Ishikawa (cell line): Measurements from ENCODE around the gene GALNT6.
A peak's percentile ranks its signal among the peaks of the same experiment; 100 is the strongest.

Source experiments
- CEBPB ChIP-seq: IDR thresholded peaks from 2 replicates; pipeline ENCODE4 v1.6.1; 2012
- CREB1 ChIP-seq: IDR thresholded peaks from 2 replicates; pipeline ENCODE4 v1.6.1; 2012; ENCODE audit warnings: low read depth
- EGR1 ChIP-seq: IDR thresholded peaks from 2 replicates; pipeline ENCODE4 v1.6.1; 2012
- EP300 ChIP-seq: IDR thresholded peaks from 2 replicates; pipeline ENCODE4 v1.6.1; 2012; ENCODE audit warnings: borderline replicate concordance
- FOXM1 ChIP-seq: IDR thresholded peaks from 2 replicates; pipeline ENCODE4 v1.6.1; 2012; ENCODE audit warnings: low read depth, borderline replicate concordance
- NFIC ChIP-seq: IDR thresholded peaks from 2 replicates; pipeline ENCODE4 v1.6.1; 2012
- RAD21 ChIP-seq: IDR thresholded peaks from 2 replicates; pipeline ENCODE4 v1.6.1; 2012; ENCODE audit warnings: low read depth
- REST ChIP-seq: IDR thresholded peaks from 2 replicates; pipeline ENCODE4 v1.6.1; 2012; ENCODE audit warnings: low read depth, mild to moderate bottlenecking
- TAF1 ChIP-seq: IDR thresholded peaks from 2 replicates; pipeline ENCODE4 v1.6.1; 2012; ENCODE audit warnings: low read depth, mild to moderate bottlenecking
- TCF12 ChIP-seq: IDR thresholded peaks from 2 replicates; pipeline ENCODE4 v1.6.1; 2012; ENCODE audit warnings: low read depth
- TEAD4 ChIP-seq: IDR thresholded peaks from 2 replicates; pipeline ENCODE4 v1.6.1; 2012
- YY1 ChIP-seq: IDR thresholded peaks from 2 replicates; pipeline ENCODE4 v1.6.1; 2012; ENCODE audit warnings: low read depth
- ZBTB7A ChIP-seq: IDR thresholded peaks from 2 replicates; pipeline ENCODE4 v1.6.1; 2012; ENCODE audit warnings: low read depth
- TF ChIP-seq, protein P1 (sequence below): IDR thresholded peaks from 2 replicates; pipeline ENCODE4 v1.6.1; 2012
- TF ChIP-seq, protein P2 (sequence below): IDR thresholded peaks from 2 replicates; pipeline ENCODE4 v1.6.1; 2012

GALNT6 gene

DNA sequence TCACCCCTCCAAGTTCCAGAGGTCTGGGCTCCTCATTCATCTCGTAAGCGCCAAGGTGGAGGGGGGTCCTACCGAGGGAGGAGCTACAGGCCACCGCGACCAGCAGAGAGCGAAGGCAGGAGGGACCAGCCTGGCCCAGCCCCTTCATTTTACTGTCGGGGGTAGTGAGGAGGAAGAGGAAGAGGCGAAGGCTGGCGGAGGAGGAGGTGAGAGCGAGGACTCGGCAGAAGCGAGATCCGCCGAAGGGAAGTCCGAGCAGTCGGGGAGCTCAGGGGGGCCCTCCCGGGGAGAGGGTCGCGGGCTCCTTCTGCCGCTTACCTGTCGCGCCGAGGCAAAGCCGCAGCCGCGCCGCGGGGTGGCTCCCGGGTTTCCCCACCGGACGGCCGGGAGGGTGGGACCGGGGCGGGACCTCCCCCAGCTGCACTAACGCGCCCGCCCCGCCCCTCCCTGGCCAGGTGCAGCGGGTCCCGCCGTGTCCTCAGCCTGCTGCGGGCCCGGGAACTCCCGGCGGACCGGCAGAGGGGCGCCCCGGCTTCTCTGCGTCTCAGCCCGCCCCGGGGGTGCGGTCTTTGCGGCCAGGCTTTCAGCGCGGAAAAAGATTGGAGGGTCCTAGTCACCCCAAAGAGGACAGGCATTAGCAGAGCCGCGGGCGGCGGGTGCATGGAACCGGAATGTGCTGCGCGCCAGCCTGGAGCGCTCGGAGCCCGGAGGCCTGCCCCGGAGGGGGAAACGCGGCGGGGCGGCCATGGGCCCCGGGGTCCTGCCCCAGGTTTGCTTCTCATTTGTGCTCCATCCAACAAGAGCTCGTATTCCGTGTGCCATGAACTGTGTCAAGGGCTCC is at the start of gene GALNT6:
Gene GALNT6 (minus strand): TSS at position 124 of the 841 bp plus-strand sequence. CDS start 11,625 bp downstream, outside the sequence.
- TF ChIP-seq CEBPB (no peak), TCF12 (0 out of 2 replicates have a peak, but pooled peaks have one; percentile 46), EP300 (peak; percentile 9; the same call in 1 of the 2 replicates), TEAD4 (no peak), ZBTB7A (peak; percentile 95), CREB1 (no peak), FOXM1 (no peak), YY1 (no peak), TAF1 (peak; percentile 31; the same call in 1 of the 2 replicates), REST (no peak)
- TF ChIP-seq, protein P1, sequence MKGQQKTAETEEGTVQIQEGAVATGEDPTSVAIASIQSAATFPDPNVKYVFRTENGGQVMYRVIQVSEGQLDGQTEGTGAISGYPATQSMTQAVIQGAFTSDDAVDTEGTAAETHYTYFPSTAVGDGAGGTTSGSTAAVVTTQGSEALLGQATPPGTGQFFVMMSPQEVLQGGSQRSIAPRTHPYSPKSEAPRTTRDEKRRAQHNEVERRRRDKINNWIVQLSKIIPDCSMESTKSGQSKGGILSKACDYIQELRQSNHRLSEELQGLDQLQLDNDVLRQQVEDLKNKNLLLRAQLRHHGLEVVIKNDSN = no peak
- TF ChIP-seq, protein P2, sequence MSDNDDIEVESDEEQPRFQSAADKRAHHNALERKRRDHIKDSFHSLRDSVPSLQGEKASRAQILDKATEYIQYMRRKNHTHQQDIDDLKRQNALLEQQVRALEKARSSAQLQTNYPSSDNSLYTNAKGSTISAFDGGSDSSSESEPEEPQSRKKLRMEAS = peak; percentile 12; the same call in 1 of the 2 replicates

DNA sequence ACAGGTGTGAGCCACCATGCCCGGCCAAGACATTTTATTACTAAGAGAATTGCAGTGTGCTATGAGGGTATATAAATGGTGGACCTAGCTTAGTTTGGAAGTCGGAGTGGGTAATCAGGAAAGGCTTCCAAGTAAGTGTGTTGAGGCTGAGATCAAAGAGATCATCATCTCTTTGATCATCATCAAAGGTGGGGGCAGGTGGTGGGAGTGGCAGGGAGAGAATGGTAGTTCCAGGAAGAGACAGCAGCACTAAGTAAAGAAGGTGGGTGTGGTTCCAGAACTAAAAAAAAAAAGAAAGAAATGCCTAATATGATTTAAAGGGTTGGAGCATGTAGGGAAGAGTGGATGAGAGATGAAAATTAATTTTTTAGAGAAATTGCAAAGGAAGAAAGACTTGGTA is 48.1 kb upstream of the GALNT6 start:
- no peak for TF ChIP-seq CEBPB
- TF ChIP-seq, protein P1 = no peak
- no peak for TF ChIP-seq REST
- TF ChIP-seq, protein P2 = no peak
- TF ChIP-seq RAD21 = no peak
- TF ChIP-seq FOXM1 = no peak

DNA sequence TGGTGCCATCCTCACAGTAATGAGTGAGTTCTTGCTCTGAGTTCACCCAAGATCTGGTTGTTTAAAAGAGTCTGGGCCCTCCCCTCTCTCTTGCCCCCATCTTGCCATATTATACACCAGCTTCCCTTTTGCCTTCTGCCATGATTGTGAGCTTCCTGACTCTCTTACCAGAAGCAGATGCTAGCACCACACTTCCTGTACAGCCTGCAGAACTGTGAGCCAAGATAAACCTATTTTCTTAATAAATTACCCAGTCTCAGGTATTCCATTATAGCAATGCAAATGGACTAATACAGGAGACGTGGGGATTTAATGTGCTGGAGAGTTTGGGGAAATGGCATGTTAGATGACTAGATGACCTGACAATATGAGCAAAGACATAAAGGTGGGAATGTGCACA is 46.2 kb upstream of the GALNT6 start:
- TF ChIP-seq FOXM1 = no peak
- TF ChIP-seq CREB1 = no peak
- TF ChIP-seq, protein P1 = no peak
- no peak for TF ChIP-seq EP300
- TF ChIP-seq EGR1 = no peak
- no peak for TF ChIP-seq TEAD4
- TF ChIP-seq YY1 = no peak
- no peak for TF ChIP-seq NFIC
- TF ChIP-seq RAD21 = no peak
- TF ChIP-seq REST = no peak
- TF ChIP-seq ZBTB7A = no peak
- TF ChIP-seq TCF12 = no peak
- no peak for TF ChIP-seq TAF1
- TF ChIP-seq, protein P2 = no peak
- TF ChIP-seq CEBPB = no peak

- TF ChIP-seq YY1 (no peak), EP300 (no peak), ZBTB7A (no peak)
- TF ChIP-seq, protein P1 = no peak
These were observed 43.1 kb upstream of the GALNT6 start for GRCh38 chr12:51434305-51434704.
